Right lobe of liver (tissue), 4 donors: ENCODE measurements around the gene MEGF10.

ENCODE experiments used
- CTCF ChIP-seq, 4 donors: fragments of 200-600 bp in 3 of 4; fragments of 450-650 bp in 1 of 4; IDR thresholded peaks; one replicate each; pipeline versions ENCODE4 v1.5.1 to v1.8.0; 2016 to 2022; ENCODE audit warnings: antibody characterized with exemption in 4 of 4, mild to moderate bottlenecking in 2 of 4
- POLR2A ChIP-seq: fragments of 450-650 bp; IDR thresholded peaks from one replicate; pipeline ENCODE4 v1.6.1; 2017; ENCODE audit warnings: antibody characterized with exemption, mild to moderate bottlenecking
- donor health status: DM: no; HTN: no; CAD: no.
- donor health status: DM: no; HTN: no; CAD: no.
- donor health status: DM: no; HTN: yes; CAD: no.

DNA sequence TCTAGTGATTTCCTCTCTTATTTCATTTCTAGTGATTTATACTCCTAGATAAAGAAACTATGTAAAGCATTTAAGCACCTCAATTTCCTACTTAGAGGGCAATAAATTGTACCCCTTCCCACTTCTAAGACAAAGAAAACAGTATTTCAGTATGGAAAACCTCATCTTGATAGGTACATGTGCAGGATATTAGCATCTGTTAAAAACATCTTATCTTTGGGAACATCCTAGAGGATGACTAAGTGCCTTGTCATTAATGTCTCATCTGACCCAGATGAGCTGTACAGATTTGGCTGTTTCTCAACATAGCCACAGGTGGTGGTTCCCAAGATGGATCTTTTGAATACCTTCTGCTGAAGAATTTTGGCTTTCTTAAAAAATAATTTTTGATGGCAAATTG is 5.7 kb downstream of the MEGF10 start:
- TF ChIP-seq CTCF (IDR thresholded peaks at IDR 0.05): no peak
- no peak for TF ChIP-seq POLR2A
